H1 (cell line): Measurements from ENCODE around the gene ZHX3. TPM values are rescaled to one million over a fixed set of nuclear protein-coding genes. Genes with fewer than 3 reads are reported as not detected.
A peak's percentile ranks its signal among the peaks of the same experiment; 100 is the strongest.

Experiments
- CTCF ChIA-PET: fragments of 300-600 bp; sonication (Branson Sonifier 250); formaldehyde crosslinking; loops from one replicate; lab custom pipeline; 2021; ENCODE audit not compliant: partially characterized antibody; lab: Charles Lee
- POLR2A ChIA-PET: fragments of 300-600 bp; sonication (Branson Sonifier 250); formaldehyde crosslinking; loops from one replicate; lab custom pipeline; 2021; ENCODE audit warnings: inconsistent platforms; ENCODE audit not compliant: partially characterized antibody; lab: Charles Lee
- DNase-seq, 2 experiments: peaks; one replicate each; pipeline versions ENCODE4 v3.0.0 to v3.0.0-alpha.2; 2010 to 2022; ENCODE audit warnings: low spot score in 2 of 2, low read depth in 1 of 2, mixed read lengths in 1 of 2
- FAIRE-seq: peaks from 2 replicates; lab custom pipeline; 2011; peaks lifted over from hg19 to GRCh38; lab: Jason Lieb, UNC
- H2AFZ ChIP-seq: 2 replicates; pipeline ENCODE4 v1.8.1; 2012; ENCODE audit warnings: low read length, inconsistent platforms
- H2AK5ac ChIP-seq: 2 replicates; pipeline ENCODE4 v1.6.1; 2013; ENCODE audit warnings: low read depth, low read length
- H2BK120ac ChIP-seq: replicated peaks from 2 replicates; pipeline ENCODE3; 2013; ENCODE audit warnings: low read depth, low read length, inconsistent platforms
- H2BK12ac ChIP-seq: 2 replicates; pipeline ENCODE4 v1.6.1; 2013; ENCODE audit warnings: low read depth, low read length
- H2BK15ac ChIP-seq: 2 replicates; pipeline ENCODE4 v1.6.1; 2013; ENCODE audit warnings: low read length
- H2BK20ac ChIP-seq: 2 replicates; pipeline ENCODE4 v1.6.1; 2013; ENCODE audit warnings: low read length
- H2BK5ac ChIP-seq: 2 replicates; pipeline ENCODE4 v1.6.1; 2013; ENCODE audit warnings: low read depth, low read length
- H3K14ac ChIP-seq: 2 replicates; pipeline ENCODE4 v1.6.1; 2013; ENCODE audit warnings: inconsistent platforms; ENCODE audit not compliant: insufficient read length
- H3K18ac ChIP-seq: 2 replicates; pipeline ENCODE4 v1.6.1; 2013; ENCODE audit warnings: low read length; ENCODE audit errors: extremely low read depth
- H3K23ac ChIP-seq: 2 replicates; pipeline ENCODE4 v1.6.1; 2013; ENCODE audit warnings: inconsistent platforms; ENCODE audit not compliant: insufficient read length
- H3K23me2 ChIP-seq: 2 replicates; pipeline ENCODE4 v1.6.1; 2013; ENCODE audit warnings: low read depth, low read length
- H3K27ac ChIP-seq: 2 replicates; pipeline ENCODE4 v1.6.1; 2011; ENCODE audit warnings: low read depth, low read length, inconsistent platforms
- H3K27me3 ChIP-seq, 4 experiments: replicated peaks in 1 of 4; 1 replicate in 1 of 4; 2 replicates in 3 of 4; pipeline versions ENCODE4 v1.6.1 to v1.8.1; 2011 to 2013; ENCODE audit warnings: low read length in 3 of 4, mild to moderate bottlenecking in 3 of 4, inconsistent platforms in 2 of 4, mixed read lengths in 2 of 4, moderate library complexity in 1 of 4; ENCODE audit not compliant: control insufficient read depth in 3 of 4, insufficient read depth in 3 of 4; ENCODE audit errors: extremely low read depth in 1 of 4
- H3K36me3 ChIP-seq, 4 experiments: 2 replicates each; pipeline versions ENCODE4 v1.6.1 to v1.8.1; 2011 to 2013; ENCODE audit warnings: mild to moderate bottlenecking in 4 of 4, low read length in 3 of 4, moderate library complexity in 2 of 4, control low read depth in 1 of 4, inconsistent platforms in 1 of 4; ENCODE audit not compliant: insufficient read depth in 4 of 4, control insufficient read depth in 2 of 4
- H3K4ac ChIP-seq: replicated peaks from 2 replicates; pipeline ENCODE3; 2013; ENCODE audit warnings: low read length, low read depth, mixed read lengths, inconsistent platforms; ENCODE audit not compliant: insufficient read length
- H3K4me1 ChIP-seq, 4 experiments: replicated peaks in 1 of 4; 1 replicate in 1 of 4; 2 replicates in 3 of 4; pipeline versions ENCODE4 v1.6.1 to v1.8.1; 2011 to 2013; ENCODE audit warnings: low read length in 3 of 4, inconsistent platforms in 2 of 4, mixed read lengths in 1 of 4; ENCODE audit not compliant: insufficient read depth in 4 of 4, control insufficient read depth in 3 of 4
- H3K4me2 ChIP-seq, 2 experiments: 2 replicates each; pipeline versions ENCODE4 v1.6.1 to v1.8.1; 2011 to 2013; ENCODE audit warnings: low read depth in 2 of 2, low read length in 2 of 2, control low read depth in 1 of 2, inconsistent platforms in 1 of 2, mild to moderate bottlenecking in 1 of 2; ENCODE audit not compliant: insufficient read depth in 1 of 2
- H3K4me3 ChIP-seq, 4 experiments: fragments of 200-600, 300-600 bp in 1 of 4; sonication (generic), shearing (Covaris generic), sonication (Bioruptor Twin) in 1 of 4; 2 replicates each; pipeline versions ENCODE4 v1.5.1 to v1.8.1; 2011 to 2016; ENCODE audit warnings: low read length in 4 of 4, low read depth in 3 of 4, control low read depth in 2 of 4, inconsistent platforms in 2 of 4, mild to moderate bottlenecking in 2 of 4, mixed read lengths in 1 of 4, moderate library complexity in 1 of 4; ENCODE audit not compliant: insufficient read depth in 2 of 4; ENCODE audit errors: extremely low read depth in 1 of 4
- H3K56ac ChIP-seq: replicated peaks from 2 replicates; pipeline ENCODE3; 2013; ENCODE audit warnings: low read depth, mild to moderate bottlenecking, mixed read lengths, low read length, inconsistent platforms; ENCODE audit not compliant: insufficient read length
- H3K79me1 ChIP-seq: 2 replicates; pipeline ENCODE4 v1.6.1; 2013; ENCODE audit warnings: low read depth, low read length, control low read depth
- H3K79me2 ChIP-seq, 2 experiments: 2 replicates each; pipeline versions ENCODE4 v1.6.1 to v1.8.1; 2012 to 2013; ENCODE audit warnings: low read length in 2 of 2, mild to moderate bottlenecking in 2 of 2, inconsistent platforms in 1 of 2; ENCODE audit not compliant: insufficient read depth in 2 of 2, control insufficient read depth in 1 of 2
- H3K9ac ChIP-seq, 4 experiments: replicated peaks in 1 of 4; 1 replicate in 1 of 4; 2 replicates in 3 of 4; pipeline versions ENCODE4 v1.6.1 to v1.8.1; 2011 to 2013; ENCODE audit warnings: low read depth in 3 of 4, low read length in 3 of 4, control low read depth in 2 of 4, mild to moderate bottlenecking in 2 of 4, moderate library complexity in 2 of 4, inconsistent platforms in 1 of 4; ENCODE audit errors: extremely low read depth in 1 of 4
- H3K9me3 ChIP-seq, 2 experiments: 2 replicates each; pipeline versions ENCODE4 v1.6.1 to v1.8.1; 2012 to 2013; ENCODE audit warnings: mild to moderate bottlenecking in 2 of 2, moderate library complexity in 2 of 2, control low read depth in 1 of 2, inconsistent platforms in 1 of 2, low read depth in 1 of 2, low read length in 1 of 2, mixed read lengths in 1 of 2; ENCODE audit not compliant: insufficient read depth in 2 of 2
- H4K20me1 ChIP-seq, 2 experiments: replicated peaks in 1 of 2; 2 replicates each; pipeline versions ENCODE3 to v1.8.1; 2011 to 2013; ENCODE audit warnings: inconsistent platforms in 2 of 2, low read length in 2 of 2, mild to moderate bottlenecking in 1 of 2; ENCODE audit not compliant: insufficient read depth in 2 of 2, control insufficient read depth in 1 of 2
- H4K5ac ChIP-seq: 2 replicates; pipeline ENCODE4 v1.6.1; 2013; ENCODE audit warnings: low read length, low read depth, mixed read lengths, inconsistent platforms; ENCODE audit not compliant: insufficient read length
- H4K8ac ChIP-seq: 2 replicates; pipeline ENCODE4 v1.8.0; 2013; ENCODE audit warnings: mild to moderate bottlenecking, moderate library complexity, low read length, inconsistent platforms; ENCODE audit not compliant: insufficient read depth; ENCODE audit errors: extremely low read depth
- H4K91ac ChIP-seq: replicated peaks from 2 replicates; pipeline ENCODE3; 2013; ENCODE audit warnings: low read length, mixed read lengths, inconsistent platforms; ENCODE audit not compliant: insufficient read length
- ASH2L ChIP-seq: fragments of 200-600, 300-600 bp; sonication (generic); IDR thresholded peaks from one replicate; pipeline ENCODE4 v1.7.1; 2017; ENCODE audit warnings: low read length
- BACH1 ChIP-seq: IDR thresholded peaks from 2 replicates; pipeline ENCODE4 v1.6.1; 2012; ENCODE audit warnings: low read length, improper control_type of control experiment
- EGR1 ChIP-seq: IDR thresholded peaks from 2 replicates; pipeline ENCODE4 v1.6.1; 2011; ENCODE audit warnings: low read depth, low read length, borderline replicate concordance
- EZH2 ChIP-seq: fragments of 200-600 bp; sonication (generic); IDR thresholded peaks from 2 replicates; pipeline ENCODE4 v1.7.1; 2012; ENCODE audit warnings: low read depth, mild to moderate bottlenecking, moderate library complexity, low read length, inconsistent platforms; ENCODE audit not compliant: severe bottlenecking
- JUN ChIP-seq: IDR thresholded peaks from 2 replicates; pipeline ENCODE4 v1.6.1; 2011; ENCODE audit warnings: low read depth, mild to moderate bottlenecking, improper control_type of control experiment, low read length
- KDM1A ChIP-seq: fragments of 200-600, 300-600 bp; sonication (generic); IDR thresholded peaks from 2 replicates; pipeline ENCODE4 v1.7.1; 2016; ENCODE audit warnings: mild to moderate bottlenecking, low read length, borderline replicate concordance
- POLR2A ChIP-seq, 2 experiments: IDR thresholded peaks; 1 replicate in 1 of 2; 2 replicates in 1 of 2; pipeline ENCODE4 v1.6.1; 2011; ENCODE audit warnings: low read depth in 2 of 2, low read length in 2 of 2, mild to moderate bottlenecking in 2 of 2; ENCODE audit errors: control extremely low read depth in 1 of 2
- RBBP5 ChIP-seq: IDR thresholded peaks from 2 replicates; pipeline ENCODE4 v1.7.1; 2012; ENCODE audit warnings: low read depth, mild to moderate bottlenecking, inconsistent platforms, low read length, moderate library complexity, borderline replicate concordance
- RFX5 ChIP-seq: IDR thresholded peaks from 2 replicates; pipeline ENCODE4 v1.6.1; 2011; ENCODE audit warnings: low read depth, low read length, improper control_type of control experiment, borderline replicate concordance
- SIN3A ChIP-seq, 2 experiments: IDR thresholded peaks in 1 of 2; conservative IDR thresholded peaks in 1 of 2; 2 replicates each; pipeline ENCODE4 v1.6.1; 2011 to 2012; ENCODE audit warnings: low read length in 2 of 2, improper control_type of control experiment in 1 of 2, low read depth in 1 of 2, mild to moderate bottlenecking in 1 of 2
- SUZ12 ChIP-seq: fragments of 200-600 bp; sonication (generic); IDR thresholded peaks from 2 replicates; pipeline ENCODE4 v1.6.1; 2012; ENCODE audit warnings: mild to moderate bottlenecking, inconsistent platforms, low read length, moderate library complexity, mixed read lengths
- ZNF274 ChIP-seq: IDR thresholded peaks from 2 replicates; pipeline ENCODE4 v1.7.0; 2012; ENCODE audit warnings: low read length, borderline replicate concordance; ENCODE audit errors: extremely low read depth
- WGBS, 2 experiments: shearing (Covaris generic) in 1 of 2; methylation state at CpG; one replicate each; pipeline versions ENCODE4 v1.1.6 to v1.1.7; 2013 to 2015; ENCODE audit warnings: low lambda C conversion rate in 2 of 2, mixed read lengths in 2 of 2, inconsistent platforms in 1 of 2, low coverage in 1 of 2, missing lambda C conversion rate in 1 of 2; ENCODE audit not compliant: insufficient replicate concordance in 2 of 2, insufficient coverage in 1 of 2, insufficient read length in 1 of 2; ENCODE audit errors: extremely low coverage in 1 of 2, missing lambda C conversion rate in 1 of 2; 5-methylcytosine and 5-hydroxymethylcytosine counted together
- polyA plus RNA-seq, 7 experiments: library from polyadenylated mRNA; depleted of rRNA in 3 of 7; stranded (reverse) in 5 of 7; unstranded in 2 of 7; fragments of >200 nt in 5 of 7; fragments of 200-250 nt in 2 of 7; gene quantifications; 1 replicate in 5 of 7; 2 replicates in 1 of 7; 4 replicates in 1 of 7; pipeline versions ENCODE4 v1.2.1 to v1.2.3, GENCODE V29; 2011 to 2013; ENCODE audit warnings: missing spikeins in 2 of 7, mixed read lengths in 2 of 7
- total RNA-seq: library from RNA; stranded (reverse); fragmentation: NEBNext Ultra II Directional; extraction: Animal tissue kit (Norgen Biotek cat#: 25700); gene quantifications from 2 replicates; pipeline ENCODE4 v1.2.1, GENCODE V29; 2021

ZHX3 gene
- total and polyA plus RNA-seq, 2 of the 8 experiments (the other 6 are each of a cell fraction or from before 2014, with no cell fraction given): 1.00 to 7.8 TPM

DNA sequence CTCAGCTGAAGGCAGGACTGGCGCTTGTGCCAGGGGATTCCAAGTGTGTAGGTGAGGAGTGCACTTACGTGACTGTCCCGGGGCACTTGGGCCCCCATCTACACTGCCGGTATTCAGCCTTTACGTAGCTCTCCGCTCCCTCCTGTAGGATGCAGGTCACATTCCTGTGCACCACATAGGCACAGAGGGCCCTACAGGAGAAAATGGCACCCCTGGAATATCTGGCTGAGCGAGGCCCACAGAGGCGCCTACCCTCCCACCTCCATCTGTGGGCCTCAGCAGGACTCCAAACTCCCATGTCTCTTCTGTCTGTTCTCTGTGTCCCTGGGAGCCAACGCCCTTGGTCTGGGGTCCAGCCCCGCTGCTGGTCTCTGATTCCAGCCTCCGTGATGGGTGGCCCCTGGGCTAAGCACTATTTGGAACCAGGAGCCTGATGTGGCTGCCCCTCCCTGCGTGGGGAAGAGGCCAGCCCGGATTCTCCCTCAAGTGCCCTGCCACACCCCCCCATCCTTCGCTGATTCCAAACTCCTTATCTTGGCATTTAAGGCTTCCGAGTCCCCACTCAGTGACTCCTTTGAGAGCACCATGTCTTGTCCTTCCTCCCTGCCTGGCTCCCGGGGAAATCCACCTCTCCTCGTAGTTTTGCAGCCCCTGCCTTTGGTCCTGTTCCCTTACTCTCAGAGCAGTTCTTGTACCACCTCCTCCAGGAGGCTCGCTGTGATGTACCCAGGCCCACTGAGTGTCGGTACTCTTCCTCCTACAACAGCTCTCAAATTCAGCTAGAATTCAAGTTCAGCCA is 47.6 kb upstream of the ZHX3 start:
- Histone ChIP-seq H3K14ac (no peak overlapping the region), H2AFZ (no peak overlapping the region), H3K4me3 (peak overlapping the region in 1 of 4 experiments; percentile 70; a peak in 3 of 8 replicates), H3K18ac (no peak overlapping the region; the same call in 1 of the 2 replicates), H3K27me3 (peaks cover 18 to 40% (median 36%) of the 10 kb centered on the region in 4 experiments), H2AK5ac (no peak overlapping the region), H3K79me2 (no peaks in the 10 kb centered on the region), H3K27ac (no peak overlapping the region), H3K4ac (no peak overlapping the region), H4K8ac (no peak overlapping the region), H2BK120ac (no peak overlapping the region), H3K79me1 (no peaks in the 10 kb centered on the region), H3K4me1 (peaks cover 0 to 2% (median 0%) of the 10 kb centered on the region in 4 experiments; a peak in 3 of 7 replicates), H3K9me3 (no peaks in the 10 kb centered on the region), H4K20me1 (peaks cover 2 to 9% of the 10 kb centered on the region in 2 experiments), H3K4me2 (peak overlapping the region; percentile 63 to 98; a peak in 3 of 4 replicates), H3K23ac (no peak overlapping the region), H2BK20ac (no peak overlapping the region), H2BK15ac (no peak overlapping the region), H3K9ac (no peak overlapping the region), H2BK12ac (no peak overlapping the region), H3K36me3 (no peaks in the 10 kb centered on the region), H2BK5ac (no peak overlapping the region), H4K91ac (no peak overlapping the region), H3K23me2 (peaks cover 7% of the 10 kb centered on the region; the same call in 1 of the 2 replicates), H4K5ac (no peak overlapping the region), H3K56ac (no peak overlapping the region)
- ChIA-PET POLR2A (interaction anchor here (0.7 to 1.1 kb wide), 3 partner anchors 10 to 22 kb away, joined by 3 read pairs; no protein-coding TSS in a partner anchor), CTCF (interaction anchor here (0.6 to 1.5 kb wide), 6 partner anchors 13 to 207 kb away, joined by 3 to 5 read pairs (median 3); no protein-coding TSS in a partner anchor)
- 86% methylated on average over 19 of the region's 19 CpGs; no CpG with 5 or more reads in 1 of the 2 experiments for WGBS, 2 experiments
- FAIRE-seq (no peak), DNase-seq (no peak)
- TF ChIP-seq RFX5: no peak
- no peak for TF ChIP-seq ASH2L
- TF ChIP-seq RBBP5: no peak
- no peak for TF ChIP-seq SIN3A (conservative IDR thresholded peaks at IDR 0.05 in 1 of 2, IDR thresholded peaks at IDR 0.05 in 1 of 2; ENCODE audit: low read depth in 1 of 2, low read length in 2 of 2)
- TF ChIP-seq EGR1: no peak
- TF ChIP-seq BACH1: no peak
- no peak for TF ChIP-seq SUZ12
- no peak for TF ChIP-seq JUN
- TF ChIP-seq EZH2: no peak
- no peak for TF ChIP-seq ZNF274
- no peak for TF ChIP-seq KDM1A
- no peak for TF ChIP-seq POLR2A (IDR thresholded peaks at IDR 0.05; ENCODE audit: control extremely low read depth in 1 of 2, low read depth in 2 of 2, low read length in 2 of 2)
